ENCODE data around the gene SELENOM.

GRCh38 chr22:31085493-31085824, 21.9 kb downstream of the SELENOM start:
- TF ChIP-seq CTCF (IDR thresholded peaks at IDR 0.05; ENCODE audit: insufficient read depth, low read length) (no peak), POLR2AphosphoS5 (IDR thresholded peaks at IDR 0.05; ENCODE audit: low read depth) (no peak), GABPA (IDR thresholded peaks at IDR 0.05; ENCODE audit: low read depth) (no peak), REST (IDR thresholded peaks at IDR 0.05; ENCODE audit: insufficient replicate concordance, low read depth) (no peak)
